Sigmoid colon (tissue), 4 donors: ENCODE results near the gene FGF8.

Experiments
- EP300 ChIP-seq, 4 donors: sonication (generic); formaldehyde crosslinking; IDR thresholded peaks; one replicate each; pipeline ENCODE4 v1.6.1; 2017; ENCODE audit warnings: antibody characterized with exemption in 4 of 4
- POLR2A ChIP-seq, 2 donors: fragments of 450-650 bp; IDR thresholded peaks; one replicate each; pipeline ENCODE4 v1.6.1; 2016; ENCODE audit warnings: antibody characterized with exemption in 2 of 2, mild to moderate bottlenecking in 2 of 2, moderate library complexity in 2 of 2
- POLR2AphosphoS5 ChIP-seq, 4 donors: sonication (generic); formaldehyde crosslinking; IDR thresholded peaks; one replicate each; pipeline ENCODE4 v1.6.1; 2017; ENCODE audit warnings: antibody characterized with exemption in 4 of 4
- TF ChIP-seq, protein P1 (sequence below), 4 experiments: fragments of 450-650 bp in 3 of 4; fragments of 200-600 bp in 1 of 4; IDR thresholded peaks; one replicate each; pipeline ENCODE4 v1.5.1; 2016 to 2019; ENCODE audit warnings: antibody characterized with exemption in 4 of 4, mild to moderate bottlenecking in 3 of 4, moderate library complexity in 2 of 4

DNA sequence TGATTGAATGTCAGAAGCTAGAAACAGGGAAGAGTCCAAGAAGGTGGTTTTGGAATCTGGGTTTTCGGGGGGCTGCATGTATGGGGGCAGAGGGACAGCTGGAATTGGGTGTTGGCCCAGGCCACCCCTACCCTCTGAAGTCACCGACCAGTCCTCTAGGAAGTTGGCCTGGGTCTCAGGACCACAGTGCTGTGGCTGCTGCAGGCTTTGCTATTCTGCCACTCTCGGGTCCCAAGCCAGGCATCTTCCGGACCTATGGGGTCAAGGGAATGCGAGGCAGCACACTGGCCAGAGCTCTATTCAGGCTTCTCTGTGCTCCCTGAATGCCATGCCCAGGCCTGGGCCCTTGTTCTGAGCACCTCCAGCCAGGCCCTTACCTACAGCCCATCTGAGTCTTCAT, 13.2 kb downstream of the FGF8 start:
- TF ChIP-seq, protein P1, sequence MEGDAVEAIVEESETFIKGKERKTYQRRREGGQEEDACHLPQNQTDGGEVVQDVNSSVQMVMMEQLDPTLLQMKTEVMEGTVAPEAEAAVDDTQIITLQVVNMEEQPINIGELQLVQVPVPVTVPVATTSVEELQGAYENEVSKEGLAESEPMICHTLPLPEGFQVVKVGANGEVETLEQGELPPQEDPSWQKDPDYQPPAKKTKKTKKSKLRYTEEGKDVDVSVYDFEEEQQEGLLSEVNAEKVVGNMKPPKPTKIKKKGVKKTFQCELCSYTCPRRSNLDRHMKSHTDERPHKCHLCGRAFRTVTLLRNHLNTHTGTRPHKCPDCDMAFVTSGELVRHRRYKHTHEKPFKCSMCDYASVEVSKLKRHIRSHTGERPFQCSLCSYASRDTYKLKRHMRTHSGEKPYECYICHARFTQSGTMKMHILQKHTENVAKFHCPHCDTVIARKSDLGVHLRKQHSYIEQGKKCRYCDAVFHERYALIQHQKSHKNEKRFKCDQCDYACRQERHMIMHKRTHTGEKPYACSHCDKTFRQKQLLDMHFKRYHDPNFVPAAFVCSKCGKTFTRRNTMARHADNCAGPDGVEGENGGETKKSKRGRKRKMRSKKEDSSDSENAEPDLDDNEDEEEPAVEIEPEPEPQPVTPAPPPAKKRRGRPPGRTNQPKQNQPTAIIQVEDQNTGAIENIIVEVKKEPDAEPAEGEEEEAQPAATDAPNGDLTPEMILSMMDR (IDR thresholded peaks at IDR 0.05): no peak
- TF ChIP-seq POLR2A (IDR thresholded peaks at IDR 0.05) (no peak), POLR2AphosphoS5 (IDR thresholded peaks at IDR 0.05) (no peak), EP300 (IDR thresholded peaks at IDR 0.05) (no peak)
